Measurements from ENCODE around the gene CEP72.
"Not testable (repeated sequence)": the region's sequence is repeated elsewhere in the genome, so short reads cannot be mapped to it uniquely, and the experiment has no call there.

CEP72 gene

GRCh38 chr5:691817-692528 is 79.8 kb downstream of the CEP72 start:
- H3K4me3 ChIP-seq (IDR thresholded peaks at IDR 0.05; ENCODE audit: insufficient read depth, low read depth, low read length) = no peak overlapping the region
- no peak overlapping the region for H3K9ac ChIP-seq
- no peaks in the 10 kb centered on the region for H3K4me1 ChIP-seq (ENCODE audit: low read depth, poor library complexity, severe bottlenecking)
- H4K20me1 ChIP-seq (ENCODE audit: insufficient read depth) = no peaks in the 10 kb centered on the region
- no peaks in the 10 kb centered on the region for H3K79me2 ChIP-seq (ENCODE audit: insufficient read depth, low read depth)
- no peak overlapping the region for H3K27ac ChIP-seq
- no peaks in the 10 kb centered on the region for H3K27me3 ChIP-seq (ENCODE audit: insufficient read depth, low read depth)
- no peak for TF ChIP-seq CTCF (conservative IDR thresholded peaks at IDR 0.05; ENCODE audit: low read depth, low read length)
- no peaks in the 10 kb centered on the region for H3K36me3 ChIP-seq (ENCODE audit: insufficient read depth)
- H3K4me2 ChIP-seq = peak overlapping the region; percentile 76; the same call in 1 of the 2 replicates
- no peak overlapping the region for H2AFZ ChIP-seq (ENCODE audit: low read depth)

GRCh38 chr5:692529-693041 is 80.4 kb downstream of the CEP72 start:
- H3K4me3 ChIP-seq (IDR thresholded peaks at IDR 0.05; ENCODE audit: insufficient read depth, low read depth, low read length); H3K27me3 ChIP-seq (ENCODE audit: insufficient read depth, low read depth); H4K20me1 ChIP-seq (ENCODE audit: insufficient read depth); H3K27ac ChIP-seq; H3K36me3 ChIP-seq (ENCODE audit: insufficient read depth); H3K4me1 ChIP-seq (ENCODE audit: low read depth, poor library complexity, severe bottlenecking); H3K9ac ChIP-seq; H3K79me2 ChIP-seq (ENCODE audit: insufficient read depth, low read depth): not testable (repeated sequence)
- Histone ChIP-seq H2AFZ (ENCODE audit: low read depth) (peak overlapping the region; percentile 49), H3K4me2 (peak overlapping the region; percentile 76)

- not testable (repeated sequence) for H4K20me1 ChIP-seq (ENCODE audit: insufficient read depth); H3K36me3 ChIP-seq (ENCODE audit: insufficient read depth); H3K27ac ChIP-seq; H3K4me1 ChIP-seq (ENCODE audit: low read depth, poor library complexity, severe bottlenecking); H3K4me3 ChIP-seq (IDR thresholded peaks at IDR 0.05; ENCODE audit: insufficient read depth, low read depth, low read length); H3K79me2 ChIP-seq (ENCODE audit: insufficient read depth, low read depth); H3K27me3 ChIP-seq (ENCODE audit: insufficient read depth, low read depth)
- H3K4me2 ChIP-seq = peak within 1 kb of the TSS; percentile 76
- peak within 1 kb of the TSS; percentile 71 for H2AFZ ChIP-seq (ENCODE audit: low read depth)
- peak within 1 kb of the TSS; percentile 49; the same call in 1 of the 2 replicates for H3K9ac ChIP-seq
Measured at GRCh38 chr5:693271-694041, 81.3 kb downstream of the CEP72 start, which contains the start of gene TPPP. TSS of gene TPPP (minus strand) at chr5:693352. CDS start at chr5:678060, 15,292 bp downstream.

GRCh38 chr5:694042-694431 is 81.9 kb downstream of the CEP72 start:
- H3K36me3 ChIP-seq (ENCODE audit: insufficient read depth); H3K27ac ChIP-seq; H3K4me1 ChIP-seq (ENCODE audit: low read depth, poor library complexity, severe bottlenecking); H3K79me2 ChIP-seq (ENCODE audit: insufficient read depth, low read depth); H3K27me3 ChIP-seq (ENCODE audit: insufficient read depth, low read depth); H2AFZ ChIP-seq (ENCODE audit: low read depth); H4K20me1 ChIP-seq (ENCODE audit: insufficient read depth); H3K4me3 ChIP-seq (IDR thresholded peaks at IDR 0.05; ENCODE audit: insufficient read depth, low read depth, low read length): not testable (repeated sequence)
- peak overlapping the region; percentile 49; the same call in 1 of the 2 replicates for H3K9ac ChIP-seq
- peak overlapping the region; percentile 39 for H3K4me2 ChIP-seq

GRCh38 chr5:695475-695874 is 83.3 kb downstream of the CEP72 start:
- H3K27me3 ChIP-seq (ENCODE audit: insufficient read depth, low read depth); H3K4me1 ChIP-seq (ENCODE audit: low read depth, poor library complexity, severe bottlenecking); H2AFZ ChIP-seq (ENCODE audit: low read depth); H4K20me1 ChIP-seq (ENCODE audit: insufficient read depth); H3K36me3 ChIP-seq (ENCODE audit: insufficient read depth); H3K4me2 ChIP-seq; H3K4me3 ChIP-seq (IDR thresholded peaks at IDR 0.05; ENCODE audit: insufficient read depth, low read depth, low read length); H3K9ac ChIP-seq; H3K27ac ChIP-seq; H3K79me2 ChIP-seq (ENCODE audit: insufficient read depth, low read depth): not testable (repeated sequence)

- not testable (repeated sequence) for H3K9ac ChIP-seq; H3K36me3 ChIP-seq (ENCODE audit: insufficient read depth); H3K4me2 ChIP-seq; H3K4me3 ChIP-seq (IDR thresholded peaks at IDR 0.05; ENCODE audit: insufficient read depth, low read depth, low read length); H3K4me1 ChIP-seq (ENCODE audit: low read depth, poor library complexity, severe bottlenecking); H4K20me1 ChIP-seq (ENCODE audit: insufficient read depth); H3K79me2 ChIP-seq (ENCODE audit: insufficient read depth, low read depth); H3K27me3 ChIP-seq (ENCODE audit: insufficient read depth, low read depth); H2AFZ ChIP-seq (ENCODE audit: low read depth); H3K27ac ChIP-seq
Measured at GRCh38 chr5:696191-696590, 84.1 kb downstream of the CEP72 start.

GRCh38 chr5:696753-697702 is 84.9 kb downstream of the CEP72 start:
- H3K27me3 ChIP-seq (ENCODE audit: insufficient read depth, low read depth); H4K20me1 ChIP-seq (ENCODE audit: insufficient read depth); H3K4me3 ChIP-seq (IDR thresholded peaks at IDR 0.05; ENCODE audit: insufficient read depth, low read depth, low read length); H3K4me1 ChIP-seq (ENCODE audit: low read depth, poor library complexity, severe bottlenecking); H3K9ac ChIP-seq; H3K79me2 ChIP-seq (ENCODE audit: insufficient read depth, low read depth); H2AFZ ChIP-seq (ENCODE audit: low read depth); H3K36me3 ChIP-seq (ENCODE audit: insufficient read depth); H3K27ac ChIP-seq; H3K4me2 ChIP-seq: not testable (repeated sequence)

Data from KMS-11 (cell line).